NCI-H1436 treated with DMSO at 0.1 percent for 48 hours (cell line): ENCODE results near the gene CDK5.
"Not testable (repeated sequence)": the region's sequence is repeated elsewhere in the genome, so short reads cannot be mapped to it uniquely, and the experiment has no call there.

Experiments
- DNase-seq: peaks from one replicate; lab custom pipeline; 2025; lab: John Stamatoyannopoulos, UW

The CDK5 gene

DNA sequence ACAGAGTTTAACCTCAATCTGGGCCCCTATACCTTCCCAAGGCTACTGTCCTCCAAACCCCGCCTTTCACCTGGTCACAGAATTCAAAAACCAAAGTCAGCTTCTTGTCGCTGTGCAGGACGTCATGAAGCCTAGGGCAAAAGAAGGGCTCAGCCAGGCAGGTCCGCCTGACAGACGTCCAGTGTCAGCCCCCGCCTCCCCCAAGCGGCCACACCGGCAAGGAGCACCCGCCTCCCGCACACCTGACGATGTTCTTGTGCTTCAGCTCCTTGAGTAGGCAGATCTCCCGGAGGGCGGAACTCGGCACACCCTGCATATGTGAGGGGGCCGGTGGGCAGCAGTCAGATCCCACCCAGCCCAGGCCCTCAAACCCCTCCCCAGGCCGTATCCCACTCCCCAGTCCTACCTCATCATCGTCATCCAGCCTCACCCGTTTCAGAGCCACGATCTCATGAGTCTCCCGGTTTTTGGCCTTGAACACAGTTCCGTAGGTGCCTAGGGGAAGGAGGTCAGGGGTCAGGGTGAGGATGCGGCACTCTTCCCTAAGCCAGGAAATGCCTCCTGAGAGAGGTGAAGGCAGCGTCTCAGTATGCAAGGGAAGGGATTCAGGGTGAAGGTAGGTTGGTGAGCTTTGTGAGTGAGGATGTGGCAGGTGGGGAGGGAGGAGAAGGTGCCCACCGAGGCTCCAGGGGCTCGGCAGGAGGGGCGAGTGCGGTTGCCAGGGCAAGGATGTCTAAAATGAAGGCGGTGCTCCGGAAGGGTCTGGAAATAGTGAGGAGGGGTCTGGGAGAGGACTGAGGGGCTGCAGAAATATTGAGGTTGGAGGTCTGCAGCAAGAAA lies 811 bp downstream of the CDK5 start:
- no peak for DNase-seq

DNA sequence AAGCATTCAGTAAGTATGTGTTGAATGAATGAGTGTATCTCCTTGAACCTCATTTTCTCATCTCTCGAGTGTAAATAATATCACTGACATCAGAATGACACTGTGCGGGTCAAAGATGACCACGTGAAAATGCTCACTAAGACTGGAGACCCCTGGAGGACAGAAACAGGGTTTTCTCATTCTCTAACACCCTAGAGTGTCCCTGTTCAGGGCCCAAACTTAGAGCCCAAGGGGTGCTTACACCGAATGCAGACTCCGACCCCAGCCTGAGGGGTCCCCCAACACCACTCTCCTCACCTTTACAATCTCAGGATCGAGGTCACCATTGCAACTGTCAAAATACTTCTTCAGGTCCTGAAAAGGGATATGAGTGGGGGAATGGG lies 1.4 kb downstream of the CDK5 start:
- DNase-seq = no peak

DNA sequence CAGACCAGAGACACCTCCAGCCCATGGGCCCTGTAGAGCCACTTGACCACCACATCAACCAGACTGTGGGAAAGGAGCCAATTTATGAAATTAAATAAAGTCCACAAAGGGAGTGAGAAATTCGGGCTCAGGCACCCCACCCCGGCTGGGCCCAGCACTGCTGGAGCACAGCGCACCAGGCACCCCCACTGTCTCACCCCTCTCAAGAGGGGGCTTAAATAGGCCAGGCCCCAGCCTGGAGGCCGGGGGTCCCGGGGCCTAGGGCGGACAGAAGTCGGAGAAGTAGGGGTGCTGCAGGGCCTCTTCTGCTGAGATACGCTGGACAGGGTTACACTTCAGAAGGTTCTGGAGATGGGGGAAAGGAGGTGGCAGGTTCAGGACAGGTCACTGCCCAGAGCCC lies 3.9 kb downstream of the CDK5 start:
- no peak for DNase-seq

DNA sequence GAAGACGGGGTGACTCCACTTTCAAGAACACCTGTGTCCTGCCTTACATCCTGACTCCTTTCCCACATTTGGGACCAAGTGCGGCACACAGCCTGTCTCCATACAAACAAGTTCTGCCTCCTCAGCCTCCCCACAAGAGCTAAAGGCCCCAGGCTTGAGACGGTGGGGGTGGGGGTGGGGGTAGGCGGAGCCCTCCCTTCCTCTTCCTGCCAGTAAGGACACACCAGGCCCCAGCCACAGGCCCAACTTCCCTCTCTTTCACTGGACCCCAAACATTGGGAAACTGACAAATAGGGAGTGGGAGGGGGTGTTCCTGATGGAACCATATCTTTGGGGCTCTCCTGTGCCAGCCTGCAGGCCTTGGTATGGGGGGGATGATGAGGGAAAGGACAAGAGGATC lies 4.6 kb downstream of the CDK5 start:
- no peak for DNase-seq

DNA sequence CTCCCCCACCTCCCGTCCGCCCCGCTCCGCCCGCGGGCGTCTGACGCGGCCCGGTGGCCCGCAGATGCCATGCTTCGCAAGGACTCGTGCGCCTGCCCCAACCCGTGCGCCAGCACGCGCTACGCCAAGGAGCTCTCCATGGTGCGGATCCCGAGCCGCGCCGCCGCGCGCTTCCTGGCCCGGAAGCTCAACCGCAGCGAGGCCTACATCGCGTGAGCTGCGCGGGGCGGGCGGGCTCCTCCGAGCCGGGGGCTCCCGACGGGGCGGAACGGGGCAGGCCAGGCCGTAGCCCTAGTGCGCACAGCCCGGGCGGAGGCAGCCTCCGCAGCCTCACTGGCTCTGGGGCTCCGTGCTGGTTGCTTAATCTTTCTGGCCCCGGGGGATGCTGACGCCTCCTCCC lies 6.6 kb downstream of the CDK5 start:
- DNase-seq = no peak

DNA sequence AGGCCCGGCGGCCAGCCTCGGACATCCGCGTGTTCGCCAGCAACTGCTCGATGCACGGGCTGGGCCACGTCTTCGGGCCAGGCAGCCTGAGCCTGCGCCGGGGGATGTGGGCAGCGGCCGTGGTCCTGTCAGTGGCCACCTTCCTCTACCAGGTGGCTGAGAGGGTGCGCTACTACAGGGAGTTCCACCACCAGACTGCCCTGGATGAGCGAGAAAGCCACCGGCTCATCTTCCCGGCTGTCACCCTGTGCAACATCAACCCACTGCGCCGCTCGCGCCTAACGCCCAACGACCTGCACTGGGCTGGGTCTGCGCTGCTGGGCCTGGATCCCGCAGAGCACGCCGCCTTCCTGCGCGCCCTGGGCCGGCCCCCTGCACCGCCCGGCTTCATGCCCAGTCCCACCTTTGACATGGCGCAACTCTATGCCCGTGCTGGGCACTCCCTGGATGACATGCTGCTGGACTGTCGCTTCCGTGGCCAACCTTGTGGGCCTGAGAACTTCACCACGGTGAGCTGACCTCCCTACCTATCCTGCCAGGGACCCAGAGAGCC lies 8.7 kb downstream of the CDK5 start:
- DNase-seq = no peak

DNA sequence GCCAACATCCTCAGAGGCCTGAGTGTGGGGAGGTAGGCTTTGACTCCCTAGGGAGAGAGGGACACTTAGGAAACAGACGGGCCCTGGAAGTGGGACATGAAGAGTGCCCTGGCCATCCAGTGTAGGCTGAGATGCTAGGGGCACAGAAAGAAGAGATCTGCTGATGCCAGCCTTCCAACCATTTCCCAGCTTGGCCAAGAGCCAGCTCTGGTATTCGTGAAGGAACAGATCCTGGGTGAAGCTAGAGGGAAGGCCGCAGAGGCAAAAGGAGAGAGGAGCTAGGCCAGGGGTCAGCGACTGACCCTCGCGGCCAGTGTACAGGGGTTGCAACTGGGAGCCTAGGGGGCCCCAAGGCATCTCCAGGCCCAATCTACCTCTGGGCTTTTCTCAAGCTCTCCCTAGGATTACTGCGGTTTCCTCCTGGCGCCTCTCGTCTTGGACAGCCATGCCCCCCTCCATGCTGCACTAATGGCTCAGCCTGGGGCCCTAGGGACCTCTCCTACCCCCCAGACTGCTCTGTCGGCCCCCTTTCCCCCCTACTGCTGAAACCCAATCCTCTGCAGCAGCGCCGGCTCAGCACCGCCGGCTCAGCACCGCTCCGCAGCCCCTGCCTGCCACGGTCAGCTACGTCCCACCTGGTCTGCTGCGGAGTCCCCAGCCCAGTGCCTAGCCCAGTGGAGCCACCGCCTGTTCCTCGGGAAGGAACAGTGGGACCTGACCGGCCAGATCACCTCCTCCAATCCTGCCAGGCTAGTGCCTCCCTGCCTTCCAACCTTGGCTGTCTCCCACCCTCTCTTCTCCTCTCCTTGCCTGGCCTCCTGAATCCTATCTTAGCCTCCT lies 9.5 kb downstream of the CDK5 start, which contains the start of gene ASIC3:
ASIC3 (plus strand) TSS at position 556 of the 840 bp plus-strand sequence. CDS start 355 bp downstream, outside the sequence.
- DNase-seq = no peak

DNA sequence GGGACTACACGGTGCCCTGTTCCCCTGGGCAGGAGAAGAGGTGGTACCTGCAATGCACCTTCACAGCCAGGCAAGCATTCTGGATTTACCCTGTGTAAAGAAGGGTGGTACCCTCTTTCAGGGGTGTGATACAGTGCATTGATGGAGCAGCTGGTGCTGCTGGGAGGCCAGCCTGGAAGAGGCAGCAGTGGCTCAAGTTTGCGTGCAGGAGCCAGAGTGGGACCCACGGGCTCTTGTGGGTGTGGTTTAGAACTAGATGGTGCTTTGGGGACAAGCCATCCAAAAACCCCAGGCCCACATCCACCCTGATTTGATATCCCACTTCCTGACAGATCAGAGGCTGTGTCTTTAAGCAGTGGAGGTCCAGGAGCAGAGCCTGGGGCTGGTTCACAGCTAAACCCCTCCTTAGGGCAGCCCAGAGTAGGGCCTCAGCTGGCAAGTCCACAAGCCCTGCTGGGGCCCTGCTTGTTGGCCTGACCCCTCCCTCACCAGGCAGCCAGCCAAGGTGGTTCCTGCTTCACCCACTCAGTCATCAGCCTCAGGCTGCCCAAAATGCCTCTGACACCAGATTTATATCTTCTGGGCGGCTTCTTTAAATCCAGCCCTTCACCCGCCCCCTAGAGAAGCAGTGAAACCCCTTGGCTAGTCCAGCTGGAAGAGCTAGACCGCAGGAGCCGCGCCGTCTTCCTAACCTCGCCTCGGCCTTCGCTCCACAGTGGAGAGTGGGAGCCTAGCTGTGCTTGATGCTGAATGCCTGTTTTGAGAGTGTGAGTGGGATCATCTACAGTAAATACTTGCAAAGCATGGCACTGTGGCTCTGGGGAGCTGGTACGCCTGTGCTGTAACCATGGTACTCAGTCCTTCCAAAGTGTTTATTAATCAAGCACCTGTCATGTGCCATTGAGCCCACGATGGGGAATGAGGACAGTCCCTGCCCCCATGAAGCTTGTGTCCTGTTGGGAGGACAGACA lies 10.8 kb downstream of the CDK5 start:
- DNase-seq = no peak

DNA sequence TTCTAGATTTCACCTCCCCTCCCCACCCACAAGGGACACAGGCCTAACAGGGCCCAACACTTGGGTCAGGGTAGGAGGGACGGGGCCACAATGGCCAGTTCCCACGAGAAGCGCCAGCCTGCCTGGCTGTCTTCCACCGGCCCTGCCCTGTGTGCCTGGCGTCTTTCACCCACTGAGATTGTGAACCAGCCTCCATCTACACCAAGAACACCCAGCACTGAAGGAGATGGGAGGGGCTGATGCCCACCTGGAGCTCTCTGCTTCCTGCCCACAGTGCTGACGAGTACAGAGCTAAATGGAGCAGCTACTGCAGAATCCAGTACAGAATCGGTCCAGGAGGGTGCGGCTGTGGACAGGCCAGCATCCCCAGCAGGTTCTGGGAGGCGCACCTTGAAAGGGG lies 11.7 kb downstream of the CDK5 start:
- no peak for DNase-seq

DNA sequence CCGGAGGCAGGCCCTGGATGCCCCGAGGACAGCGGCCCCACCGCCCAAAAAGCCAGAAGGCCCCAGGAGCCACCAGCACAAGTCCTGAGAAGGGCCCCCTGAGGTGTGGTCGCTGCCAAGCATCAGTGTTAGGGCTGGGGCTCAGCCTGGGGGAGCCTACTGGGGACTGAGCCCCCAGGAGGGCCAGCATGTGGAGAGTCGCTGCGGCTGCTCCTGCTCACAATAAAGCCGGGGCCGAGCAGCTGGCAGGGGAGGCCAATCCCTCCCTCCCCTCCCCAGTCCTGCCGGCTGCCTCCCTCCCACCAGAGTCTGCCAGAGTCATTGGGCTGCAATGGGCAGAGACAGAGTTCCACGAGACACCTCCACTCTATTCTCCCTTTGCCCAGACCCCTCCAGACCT lies 12.4 kb downstream of the CDK5 start:
- DNase-seq = no peak

DNA sequence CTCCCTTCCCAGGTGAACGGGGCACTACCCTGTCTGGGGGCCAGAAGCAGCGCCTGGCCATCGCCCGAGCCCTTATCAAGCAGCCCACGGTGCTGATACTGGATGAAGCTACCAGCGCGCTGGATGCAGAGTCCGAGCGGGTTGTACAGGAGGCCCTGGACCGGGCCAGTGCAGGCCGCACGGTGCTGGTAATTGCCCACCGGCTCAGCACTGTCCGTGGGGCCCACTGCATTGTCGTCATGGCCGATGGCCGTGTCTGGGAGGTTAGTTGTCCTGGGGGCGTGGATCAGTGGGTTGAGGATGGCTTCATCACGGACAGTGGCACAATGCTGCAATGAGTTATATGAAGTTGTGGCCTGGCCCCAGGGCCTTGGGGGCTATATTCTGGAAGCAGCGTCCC lies 13.7 kb downstream of the CDK5 start:
- DNase-seq = no peak

DNA sequence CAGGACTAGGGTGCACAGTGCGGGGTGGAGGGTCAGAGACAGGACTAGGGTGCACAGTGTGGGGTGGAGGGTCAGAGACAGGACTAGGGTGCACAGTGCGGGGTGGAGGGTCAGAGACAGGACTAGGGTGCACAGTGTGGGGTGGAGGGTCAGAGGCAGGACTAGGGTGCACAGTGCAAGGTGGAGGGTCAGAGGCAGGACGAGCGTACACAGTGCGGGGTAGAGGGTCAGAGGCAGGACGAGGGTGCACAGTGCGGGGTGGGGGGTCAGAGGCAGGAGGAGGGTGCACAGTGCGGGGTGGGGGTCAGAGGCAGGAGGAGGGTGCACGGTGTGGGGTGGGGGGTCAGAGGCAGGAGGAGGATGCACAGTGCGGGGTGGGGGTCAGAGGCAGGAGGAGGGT lies 14.2 kb downstream of the CDK5 start:
- not testable (repeated sequence) for DNase-seq

DNA sequence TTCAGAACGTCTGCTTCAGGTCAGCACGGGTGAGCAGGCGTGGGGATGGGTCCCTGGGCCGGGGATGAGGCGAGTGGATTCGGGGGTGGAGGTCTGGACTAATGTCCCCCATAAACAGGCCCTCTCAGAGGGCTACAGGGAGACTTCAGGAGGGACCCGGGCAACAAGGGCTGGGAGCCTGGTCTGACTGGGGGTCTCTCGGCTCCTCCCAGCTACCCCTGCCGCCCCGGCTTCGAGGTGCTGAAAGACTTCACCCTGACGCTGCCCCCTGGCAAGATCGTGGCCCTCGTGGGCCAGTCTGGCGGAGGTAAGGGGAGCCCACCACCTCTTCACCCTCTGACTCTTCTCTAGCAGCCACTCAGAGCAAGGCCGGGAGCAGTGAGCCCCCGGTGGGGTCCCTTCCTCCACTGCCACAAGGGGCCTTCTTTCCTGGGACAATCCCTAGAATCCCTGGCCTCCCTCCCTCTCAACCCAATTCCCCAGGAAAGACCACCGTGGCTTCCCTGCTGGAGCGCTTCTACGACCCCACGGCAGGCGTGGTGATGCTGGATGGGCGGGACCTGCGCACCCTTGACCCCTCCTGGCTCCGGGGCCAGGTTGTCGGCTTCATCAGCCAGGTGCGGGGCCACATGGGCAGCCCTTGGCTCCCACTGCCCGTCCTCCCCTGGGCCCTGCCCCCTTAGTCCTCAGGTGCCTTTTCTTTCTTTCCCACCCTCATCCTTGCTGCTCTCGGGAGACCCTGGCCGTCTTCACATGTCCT lies 16.9 kb downstream of the CDK5 start:
- DNase-seq = no peak

DNA sequence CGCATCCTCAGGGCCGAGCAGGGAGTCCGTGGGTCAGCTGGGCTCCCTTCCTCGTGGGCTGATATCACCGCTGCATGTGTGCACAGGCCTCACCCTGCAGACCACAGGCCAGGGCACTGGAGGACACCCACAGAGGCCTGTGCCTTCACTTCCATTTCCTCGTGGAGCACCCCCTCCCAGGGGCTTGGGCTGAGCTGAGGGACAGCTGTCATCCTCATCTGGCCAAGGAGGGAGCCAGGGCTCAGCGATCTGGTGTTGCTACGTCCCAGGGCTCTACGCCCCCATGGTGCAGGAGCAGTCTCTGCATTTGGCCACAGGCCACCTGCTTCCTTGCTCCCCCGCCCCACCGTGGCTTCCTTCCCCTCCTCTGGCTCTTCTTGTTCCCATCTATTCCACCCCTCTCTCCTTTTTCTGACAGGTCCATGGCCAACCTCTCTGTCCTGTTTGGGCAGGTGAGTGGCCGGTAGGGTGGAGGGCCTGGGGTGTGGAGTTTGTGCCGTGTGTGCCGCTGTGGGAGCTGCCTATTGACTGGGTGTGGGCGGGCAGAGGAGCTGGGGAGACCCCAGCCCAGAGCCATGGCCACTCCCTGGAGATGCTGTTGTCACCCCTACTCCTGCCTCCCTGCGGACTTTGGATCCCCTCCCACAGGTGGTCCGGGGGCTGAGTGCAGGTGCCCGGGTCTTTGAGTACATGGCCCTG lies 17.7 kb downstream of the CDK5 start:
- no peak for DNase-seq

DNA sequence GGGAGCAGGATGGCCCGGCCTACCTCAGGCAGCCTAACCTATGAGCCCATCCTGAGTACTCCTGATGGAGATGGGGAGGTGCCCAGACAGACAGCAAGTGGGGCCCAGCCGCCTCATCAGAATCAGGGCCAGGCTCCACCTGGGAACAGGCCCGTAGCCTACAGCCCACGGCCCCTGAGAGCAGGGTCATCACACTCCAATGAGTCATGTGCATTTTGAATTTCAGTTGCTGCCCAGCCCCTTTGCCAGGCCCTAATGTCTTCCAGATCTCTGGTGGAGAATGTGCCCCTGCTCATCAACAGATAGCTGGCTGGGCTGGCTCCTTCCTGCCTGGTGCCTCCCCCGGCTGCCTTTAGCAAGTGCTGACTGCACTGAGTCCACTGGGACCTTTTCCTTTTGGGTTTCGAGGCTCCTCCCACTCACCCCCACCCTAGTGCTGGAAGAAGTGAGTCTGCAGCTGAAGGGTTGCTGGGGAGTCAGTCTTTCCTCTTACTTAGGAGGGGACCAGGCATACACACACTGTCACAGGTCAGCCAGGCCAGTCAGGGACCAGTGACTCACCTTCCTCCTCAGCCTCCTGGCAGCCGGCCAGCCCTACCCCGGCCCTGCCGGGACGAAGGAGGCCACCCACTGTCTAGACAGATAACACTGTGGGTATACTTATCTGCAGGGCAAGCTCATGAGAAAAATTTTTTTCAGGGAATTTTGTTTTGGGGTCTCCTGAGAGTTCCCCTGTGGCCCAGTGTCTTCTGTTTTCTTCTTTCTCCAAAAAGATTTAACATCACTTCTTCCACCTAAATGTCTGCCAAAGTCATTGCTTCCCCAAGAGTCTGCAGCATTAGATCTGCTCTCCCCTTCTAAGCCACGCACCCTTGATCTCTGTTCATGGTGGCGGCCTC lies 18.5 kb downstream of the CDK5 start:
- DNase-seq = no peak

DNA sequence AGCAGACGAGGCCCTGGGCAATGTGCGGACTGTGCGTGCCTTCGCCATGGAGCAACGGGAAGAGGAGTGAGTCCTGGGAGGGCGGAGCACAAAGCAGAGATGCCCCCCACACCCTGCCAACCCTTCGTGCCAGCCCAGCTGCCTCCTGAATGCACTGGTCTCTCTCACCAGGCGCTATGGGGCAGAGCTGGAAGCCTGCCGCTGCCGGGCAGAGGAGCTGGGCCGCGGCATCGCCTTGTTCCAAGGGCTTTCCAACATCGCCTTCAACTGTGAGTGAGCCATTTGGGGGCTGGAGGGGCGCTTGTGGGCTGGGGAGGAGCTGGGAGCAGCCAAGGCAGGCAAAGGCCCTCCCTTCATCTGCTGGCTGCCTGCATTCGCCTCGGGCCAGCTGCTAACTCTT lies 21.8 kb downstream of the CDK5 start:
- DNase-seq = no peak

DNA sequence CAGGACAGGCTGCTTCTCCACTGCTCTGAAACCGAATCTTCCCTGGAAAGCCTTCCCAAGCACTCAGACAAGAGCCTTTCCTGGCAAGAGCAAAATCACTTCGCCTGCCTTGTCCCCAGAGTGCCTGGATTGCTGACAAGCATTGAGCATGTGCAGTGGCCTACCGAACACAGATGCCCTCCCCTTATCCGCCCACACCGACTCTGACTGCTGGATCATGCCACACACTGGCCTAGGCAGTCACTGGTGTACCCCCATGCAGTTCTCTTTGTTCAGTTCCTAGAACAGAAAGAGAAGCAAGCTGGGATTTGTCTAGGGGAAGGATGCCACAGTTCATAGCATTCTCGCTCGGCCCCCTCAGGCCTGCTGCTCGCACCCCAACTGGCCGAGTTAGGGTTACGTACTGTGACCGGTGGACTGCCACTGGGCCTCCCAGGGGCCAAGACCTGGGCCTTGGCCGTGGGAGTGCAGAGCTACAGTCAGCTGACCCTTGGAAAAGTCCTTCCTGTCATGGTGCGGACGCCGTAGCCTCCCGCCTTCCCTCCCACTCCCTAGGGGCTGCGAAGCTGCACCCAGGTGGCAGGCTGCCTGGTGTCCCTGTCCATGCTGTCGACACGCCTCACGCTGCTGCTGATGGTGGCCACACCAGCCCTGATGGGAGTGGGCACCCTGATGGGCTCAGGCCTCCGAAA lies 22.5 kb downstream of the CDK5 start:
- no peak for DNase-seq

DNA sequence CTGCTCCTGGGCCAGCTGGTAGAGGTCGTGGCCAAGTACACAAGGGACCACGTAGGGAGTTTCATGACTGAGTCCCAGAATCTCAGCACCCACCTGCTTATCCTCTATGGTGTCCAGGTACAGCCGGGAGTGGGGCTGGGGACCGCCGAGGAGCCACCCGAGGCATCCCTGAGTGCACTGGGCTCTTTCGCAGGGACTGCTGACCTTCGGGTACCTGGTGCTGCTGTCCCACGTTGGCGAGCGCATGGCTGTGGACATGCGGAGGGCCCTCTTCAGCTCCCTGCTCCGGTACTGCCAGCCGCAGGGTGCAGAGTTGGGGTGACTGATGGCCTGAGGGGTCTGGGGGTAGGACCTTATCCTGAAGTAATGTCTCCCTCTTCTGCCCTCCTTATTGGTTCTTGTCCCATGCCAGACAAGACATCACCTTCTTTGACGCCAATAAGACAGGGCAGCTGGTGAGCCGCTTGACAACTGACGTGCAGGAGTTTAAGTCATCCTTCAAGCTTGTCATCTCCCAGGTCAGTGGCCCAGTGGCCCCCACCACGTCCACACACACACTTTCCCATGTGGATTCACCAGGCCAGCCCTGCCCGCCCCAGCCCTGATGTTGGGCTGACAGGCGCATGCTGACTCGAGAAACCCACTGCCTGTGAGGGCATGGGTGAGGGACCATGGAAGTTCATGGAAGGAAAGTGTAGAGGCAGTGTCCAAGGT lies 23.2 kb downstream of the CDK5 start:
- DNase-seq = no peak
